ENCODE measurements around the gene RPS6KA1. TPM values are rescaled to one million over a fixed set of nuclear protein-coding genes. Genes with fewer than 3 reads are reported as not detected.
A peak's percentile ranks its signal among the peaks of the same experiment; 100 is the strongest.

RPS6KA1 gene
- total RNA-seq, 2 experiments from 2014 or later, result 29.1 to 29.6 TPM

DNA sequence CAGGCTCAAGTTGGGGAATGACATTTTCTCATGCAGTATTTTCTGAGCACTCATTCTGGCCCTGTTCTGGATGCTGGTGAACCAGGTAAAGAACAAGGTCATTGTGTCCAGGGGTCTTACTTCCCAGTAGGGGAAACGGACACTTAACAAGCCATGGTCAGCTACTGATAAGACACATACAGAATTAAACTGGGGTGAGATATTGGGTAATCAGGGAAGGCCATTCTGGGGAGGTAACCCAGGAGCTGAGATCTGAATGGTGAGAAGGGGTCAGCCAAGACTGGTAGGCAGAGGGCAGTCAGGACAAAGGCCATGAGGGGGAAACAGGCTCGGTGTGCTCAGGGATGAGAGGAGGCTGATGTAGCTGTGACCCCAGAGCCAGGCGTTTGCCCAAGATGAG lies 45.8 kb downstream of the RPS6KA1 start:
- Histone ChIP-seq H3K27ac (ENCODE audit: low read depth in 1 of 2, low read length in 2 of 2) (no peak overlapping the region), H3K4me3 (ENCODE audit: low read length) (no peak overlapping the region), H3K36me3 (ENCODE audit: insufficient read depth, low read length) (peaks cover 47% of the 10 kb centered on the region), H3K4me1 (ENCODE audit: insufficient read depth, low read length) (peaks cover 4% of the 10 kb centered on the region), H3K27me3 (ENCODE audit: control insufficient read depth in 1 of 2, insufficient read depth in 2 of 2, low read length in 2 of 2) (no peaks in the 10 kb centered on the region), H3K9me3 (ENCODE audit: control insufficient read depth in 1 of 2, insufficient read depth in 1 of 2, low read length in 2 of 2) (no peaks in the 10 kb centered on the region)
- H3K9me3 Mint-ChIP-seq, result no peaks in the 10 kb centered on the region
- peaks cover 11% of the 10 kb centered on the region for H3K4me1 Mint-ChIP-seq (ENCODE audit: low read depth)
- DNase-seq, result no peak
- POLR2A ChIA-PET, result no interaction called here
- TF ChIP-seq CTCF (IDR thresholded peaks at IDR 0.05), result no peak
- H3K36me3 Mint-ChIP-seq (ENCODE audit: low read depth), result peaks cover 47% of the 10 kb centered on the region
- intact Hi-C loops (cut with DNase I, micrococcal nuclease), result no loop called here
- H3K27ac Mint-ChIP-seq, result peak overlapping the region; percentile 27
- no peak for ATAC-seq (ENCODE audit: poor library complexity)
- H3K4me3 Mint-ChIP-seq, result no peak overlapping the region
- CTCF ChIA-PET, result no interaction called here
- no peaks in the 10 kb centered on the region for H3K27me3 Mint-ChIP-seq

GRCh38 chr1:26578167-26578566 lies 48.6 kb downstream of the RPS6KA1 start:
- H3K9me3 Mint-ChIP-seq, result no peaks in the 10 kb centered on the region
- H3K27me3 Mint-ChIP-seq, result no peaks in the 10 kb centered on the region
- H3K36me3 Mint-ChIP-seq (ENCODE audit: low read depth), result peaks cover 22% of the 10 kb centered on the region
- H3K27me3 ChIP-seq (ENCODE audit: control insufficient read depth in 1 of 2, insufficient read depth in 2 of 2, low read length in 2 of 2), result no peaks in the 10 kb centered on the region
- intact Hi-C loops (cut with DNase I, micrococcal nuclease), result no loop called here
- peaks cover 22% of the 10 kb centered on the region for H3K36me3 ChIP-seq (ENCODE audit: insufficient read depth, low read length)
- POLR2A ChIA-PET, result interaction anchor here (1.1 kb wide), 1 partner anchor 119 kb away, joined by 3 read pairs; no protein-coding TSS in a partner anchor
- TF ChIP-seq CTCF (IDR thresholded peaks at IDR 0.05), result no peak
- H3K4me3 ChIP-seq (ENCODE audit: low read length), result no peak overlapping the region
- CTCF ChIA-PET, result no interaction called here
- no peak overlapping the region for H3K27ac Mint-ChIP-seq
- DNase-seq (no peak), ATAC-seq (ENCODE audit: poor library complexity) (no peak)
- peaks cover 11% of the 10 kb centered on the region for H3K4me1 Mint-ChIP-seq (ENCODE audit: low read depth)
- H3K4me1 ChIP-seq (ENCODE audit: insufficient read depth, low read length), result peaks cover 9% of the 10 kb centered on the region
- H3K9me3 ChIP-seq (ENCODE audit: control insufficient read depth in 1 of 2, insufficient read depth in 1 of 2, low read length in 2 of 2), result no peaks in the 10 kb centered on the region
- no peak overlapping the region for H3K27ac ChIP-seq (ENCODE audit: low read depth in 1 of 2, low read length in 2 of 2)
- H3K4me3 Mint-ChIP-seq, result no peak overlapping the region

DNA sequence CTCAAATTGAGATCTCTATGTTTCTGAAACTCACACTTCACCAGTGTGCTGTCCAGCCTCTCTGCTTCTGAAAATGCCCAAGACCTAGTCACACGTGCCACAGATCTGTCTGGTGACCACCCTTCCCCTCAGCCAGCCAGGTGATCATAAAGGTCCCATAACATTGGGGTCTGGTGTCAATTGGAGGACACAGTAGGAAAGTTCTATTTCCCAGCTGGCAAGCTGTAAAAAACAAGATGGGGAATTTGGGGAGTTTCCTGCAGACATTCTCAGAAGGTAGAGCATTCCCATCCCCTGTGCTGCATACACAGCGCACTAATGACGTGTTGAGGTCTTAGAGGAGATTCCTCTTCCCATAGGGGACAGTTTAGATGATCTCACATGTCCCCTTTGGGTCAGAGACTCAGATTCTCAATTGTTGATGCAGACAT lies 50.1 kb downstream of the RPS6KA1 start:
- ATAC-seq (ENCODE audit: poor library complexity), result no peak

More for the DNA sequence above, 50.1 kb downstream of the RPS6KA1 start:
- peaks cover 9% of the 10 kb centered on the region for H3K4me1 ChIP-seq (ENCODE audit: insufficient read depth, low read length)
- Mint-ChIP-seq H3K4me1 (ENCODE audit: low read depth) (peaks cover 11% of the 10 kb centered on the region), H3K36me3 (ENCODE audit: low read depth) (peaks cover 11% of the 10 kb centered on the region), H3K27me3 (no peaks in the 10 kb centered on the region), H3K9me3 (no peaks in the 10 kb centered on the region), H3K27ac (no peak overlapping the region), H3K4me3 (no peak overlapping the region)
- TF ChIP-seq CTCF (IDR thresholded peaks at IDR 0.05), result no peak
- intact Hi-C loops (cut with DNase I, micrococcal nuclease), result no loop called here
- no peak for DNase-seq
- no peaks in the 10 kb centered on the region for H3K9me3 ChIP-seq (ENCODE audit: control insufficient read depth in 1 of 2, insufficient read depth in 1 of 2, low read length in 2 of 2)
- no peak overlapping the region for H3K27ac ChIP-seq (ENCODE audit: low read depth in 1 of 2, low read length in 2 of 2)
- H3K36me3 ChIP-seq (ENCODE audit: insufficient read depth, low read length), result peaks cover 8% of the 10 kb centered on the region
- no peak overlapping the region for H3K4me3 ChIP-seq (ENCODE audit: low read length)
- no peaks in the 10 kb centered on the region for H3K27me3 ChIP-seq (ENCODE audit: control insufficient read depth in 1 of 2, insufficient read depth in 2 of 2, low read length in 2 of 2)
- ChIA-PET POLR2A (no interaction called here), CTCF (no interaction called here)

Data from CD4-positive, alpha-beta T cell (primary cell).